HG02885 (cell line): ENCODE results near the gene CACNA2D1.
A peak's percentile ranks its signal among the peaks of the same experiment; 100 is the strongest.

ENCODE experiments used
- ATAC-seq: cut with Tn5 transposase; IDR thresholded peaks from one replicate; pipeline ENCODE4 v1.9.1; 2021; ENCODE audit warnings: mild to moderate bottlenecking; ENCODE audit not compliant: unreplicated experiment, poor library complexity

The CACNA2D1 gene

GRCh38 chr7:82247814-82248433 lies 195.7 kb downstream of the CACNA2D1 start:
- ATAC-seq, result peak; percentile 56

DNA sequence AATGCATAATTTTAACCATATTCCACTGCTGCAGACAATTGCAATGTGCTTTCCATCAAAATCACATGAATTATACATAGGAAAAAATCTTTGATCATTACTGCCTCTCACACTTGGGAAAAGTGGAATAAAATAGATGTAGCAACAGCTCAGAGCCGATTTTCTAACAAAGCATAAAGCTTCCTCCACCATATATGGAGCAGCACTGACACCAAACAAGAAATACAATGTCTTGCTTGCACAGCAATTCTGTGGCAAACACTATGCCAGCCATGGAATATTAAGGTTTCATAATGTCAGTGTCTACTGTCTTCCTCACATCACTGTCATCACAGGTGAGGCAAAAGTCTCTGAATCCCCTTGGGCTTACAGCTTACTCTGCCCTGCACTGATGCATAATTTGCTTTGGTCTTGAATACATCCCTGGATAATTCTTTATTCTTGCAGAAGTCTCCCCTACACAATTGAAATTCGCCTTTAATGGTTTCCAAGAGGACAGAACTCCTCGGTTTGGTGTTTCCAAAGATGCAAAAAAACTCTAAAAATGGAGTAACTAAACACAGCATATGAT lies 198.5 kb downstream of the CACNA2D1 start:
- no peak for ATAC-seq

DNA sequence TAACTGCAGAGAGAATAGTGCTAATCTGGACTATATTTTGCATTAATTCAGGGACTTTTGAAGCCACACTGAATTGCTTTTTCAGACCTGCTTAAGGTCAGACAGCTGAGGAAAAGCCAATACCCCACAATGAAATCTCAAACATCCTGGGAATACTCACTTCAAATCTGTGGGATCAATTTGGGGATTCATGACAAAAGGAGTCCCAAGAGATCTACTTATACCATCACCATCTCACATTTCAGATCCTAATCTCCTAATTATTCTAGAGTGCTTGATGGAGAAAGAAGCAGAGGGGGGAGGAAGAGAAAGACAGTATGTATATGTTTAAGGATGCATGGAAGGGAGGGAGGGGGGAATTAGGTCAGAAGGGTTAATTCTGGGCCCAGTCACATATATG lies 202.2 kb downstream of the CACNA2D1 start:
- no peak for ATAC-seq

DNA sequence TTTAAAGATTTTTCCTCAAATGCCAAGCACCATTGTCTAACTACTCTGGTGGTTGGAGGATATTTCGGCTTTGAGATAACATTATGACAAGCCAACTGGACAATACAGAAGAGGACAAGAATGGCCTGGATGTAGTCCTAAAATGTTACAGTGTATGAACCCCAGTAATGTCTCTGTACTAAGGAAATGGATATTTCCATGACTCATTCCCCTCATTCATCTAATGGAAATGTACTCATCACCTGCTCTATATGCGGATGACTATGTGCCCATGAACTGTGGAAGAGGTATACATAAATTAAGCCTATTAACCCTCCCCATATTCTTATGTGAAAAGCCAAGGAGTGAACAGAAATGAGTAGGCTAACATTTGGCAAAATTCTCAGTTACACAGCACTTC lies 207.9 kb downstream of the CACNA2D1 start:
- no peak for ATAC-seq

DNA sequence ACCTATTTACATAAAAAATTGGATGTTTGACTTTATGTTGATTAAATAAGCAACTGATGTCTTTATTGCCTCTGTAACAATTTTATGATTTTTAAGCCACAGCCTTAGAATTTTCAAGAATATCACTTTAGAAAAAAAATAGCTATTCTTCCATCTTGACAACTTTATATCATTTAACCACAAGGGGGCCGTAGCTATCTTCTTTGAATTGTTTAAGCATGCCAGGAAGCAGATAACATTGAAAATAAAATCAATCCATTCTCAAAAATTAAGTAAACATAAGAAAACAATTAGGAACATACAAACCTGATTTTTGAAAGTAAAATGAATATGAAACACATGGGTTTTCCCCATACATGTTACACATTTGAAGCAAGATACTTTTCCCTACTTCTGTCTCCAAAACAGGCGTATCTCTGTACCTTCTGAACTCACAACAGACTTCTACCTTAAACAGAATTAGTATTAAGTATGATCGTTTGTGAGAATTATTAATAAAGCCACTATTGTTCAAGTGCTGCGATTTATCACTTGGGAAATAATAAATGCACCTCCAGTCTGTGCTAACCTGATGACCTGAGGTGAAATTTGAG lies 209.0 kb downstream of the CACNA2D1 start:
- ATAC-seq, result peak; percentile 60

GRCh38 chr7:82230811-82231581 lies 212.6 kb downstream of the CACNA2D1 start:
- ATAC-seq, result no peak

GRCh38 chr7:82229164-82229563 lies 214.4 kb downstream of the CACNA2D1 start:
- ATAC-seq, result no peak

GRCh38 chr7:82226191-82226590 lies 217.4 kb downstream of the CACNA2D1 start:
- ATAC-seq, result no peak

- no peak for ATAC-seq
Measured at GRCh38 chr7:82224529-82224928, 219.0 kb downstream of the CACNA2D1 start.

DNA sequence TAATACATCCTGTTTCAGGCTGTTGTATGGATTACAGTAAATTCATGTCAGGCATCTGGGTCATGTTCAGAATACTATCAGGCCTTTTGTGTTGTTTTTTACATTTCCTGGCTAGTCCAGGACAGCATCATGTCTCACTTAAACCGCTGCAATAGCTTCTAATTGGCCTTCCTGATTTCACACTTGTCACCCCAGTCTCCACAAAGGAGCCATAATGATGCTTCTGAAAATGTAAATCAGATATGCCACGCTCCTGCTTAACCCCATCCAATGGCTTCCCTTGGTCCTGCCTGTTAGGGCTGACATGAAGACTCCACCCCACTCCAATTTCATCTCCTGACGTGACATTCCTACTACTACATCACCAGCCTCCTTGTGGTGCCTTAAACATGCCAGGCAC lies 220.0 kb downstream of the CACNA2D1 start:
- no peak for ATAC-seq

- no peak for ATAC-seq
Measured at GRCh38 chr7:82221152-82221674, 222.4 kb downstream of the CACNA2D1 start.

- ATAC-seq, result no peak
Measured at GRCh38 chr7:82212466-82212865, 231.1 kb downstream of the CACNA2D1 start.

DNA sequence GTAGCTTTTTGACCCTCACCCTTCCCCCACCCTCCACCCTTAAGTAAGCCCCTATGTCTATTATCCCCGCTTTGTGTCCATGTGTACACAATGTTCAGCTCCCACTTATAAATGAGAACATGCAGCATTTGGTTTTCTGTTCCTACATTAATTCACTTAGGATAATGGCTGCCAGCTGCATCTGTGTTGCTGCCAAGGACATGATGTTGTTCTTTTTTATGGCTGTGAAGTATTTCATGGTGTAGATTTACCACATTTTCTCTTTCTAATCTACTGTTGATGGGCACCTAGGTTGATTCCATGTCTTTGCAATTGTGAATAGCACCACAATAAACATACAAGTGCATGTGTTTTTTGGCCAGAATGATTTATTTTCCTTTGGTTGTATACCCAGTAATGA lies 232.2 kb downstream of the CACNA2D1 start:
- no peak for ATAC-seq

DNA sequence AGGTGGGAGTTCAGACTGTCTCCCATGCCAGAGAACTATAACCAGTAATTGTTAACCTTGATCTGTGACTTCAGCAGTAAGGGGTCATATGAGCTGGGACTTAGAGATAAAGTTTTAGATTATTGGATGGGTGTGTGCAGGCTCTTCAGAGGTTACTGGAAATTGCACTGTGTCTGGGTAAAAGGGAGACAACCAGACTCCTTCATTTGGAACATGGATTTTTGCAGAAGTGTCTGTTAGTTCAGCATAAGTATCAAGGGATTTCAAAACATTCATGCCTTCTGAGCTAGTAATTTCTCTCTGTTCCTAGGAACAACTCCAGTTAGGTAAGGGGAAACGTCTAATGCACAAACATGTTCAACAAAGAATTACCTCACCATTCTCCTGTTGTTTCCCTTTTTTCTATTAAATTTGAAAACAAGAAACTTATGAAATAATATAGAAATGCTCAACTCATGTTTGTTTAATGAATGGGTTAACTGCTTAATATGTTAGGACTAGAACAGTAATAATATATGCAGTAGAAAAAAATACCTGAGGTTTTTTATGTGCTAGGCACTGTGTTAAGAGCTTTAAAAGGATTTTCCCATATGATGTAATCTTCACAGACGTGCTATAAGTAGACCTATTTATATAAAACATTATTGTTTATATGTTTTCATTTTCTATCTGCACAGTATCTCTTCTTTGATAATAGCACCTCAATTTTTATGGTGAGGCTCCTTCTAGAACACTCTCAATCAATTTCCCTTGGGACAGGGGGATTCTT lies 233.0 kb downstream of the CACNA2D1 start:
- ATAC-seq, result no peak

- no peak for ATAC-seq
Measured at GRCh38 chr7:82209179-82209747, 234.3 kb downstream of the CACNA2D1 start.

GRCh38 chr7:82204694-82205093 lies 238.9 kb downstream of the CACNA2D1 start:
- no peak for ATAC-seq

GRCh38 chr7:82202965-82203364 lies 240.6 kb downstream of the CACNA2D1 start:
- ATAC-seq, result no peak

- no peak for ATAC-seq
Measured at GRCh38 chr7:82202107-82202506, 241.5 kb downstream of the CACNA2D1 start.

DNA sequence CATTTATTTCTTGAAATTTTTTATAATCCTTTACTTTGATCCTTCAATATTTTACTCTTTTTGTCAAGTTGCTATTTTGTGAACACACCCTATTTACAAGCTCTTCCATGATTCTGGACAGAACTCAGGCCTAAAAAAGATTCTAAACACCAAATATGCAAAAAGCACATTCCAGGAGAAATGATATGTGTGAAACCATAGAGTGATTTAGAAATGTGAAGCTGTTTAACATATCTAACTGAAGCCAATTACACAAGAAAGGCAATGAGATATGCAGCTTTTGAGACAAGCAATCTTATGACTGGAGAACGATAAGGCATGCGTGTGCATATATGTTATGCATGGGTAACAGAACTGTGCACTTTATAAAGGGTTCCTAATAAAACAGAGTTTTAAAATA lies 243.0 kb downstream of the CACNA2D1 start:
- no peak for ATAC-seq

- ATAC-seq, result no peak
Measured at GRCh38 chr7:82194016-82194643, 249.4 kb downstream of the CACNA2D1 start.
